ENCODE data around the gene PSMG4. TPM values are rescaled to one million over a fixed set of nuclear protein-coding genes. Genes with fewer than 3 reads are reported as not detected.

PSMG4 gene
- total and polyA plus RNA-seq, 8 donors, result 4.0 to 92.7 (median 27.4) TPM

GRCh38 chr6:3263096-3263495 is 4.3 kb downstream of the PSMG4 start:
- intact Hi-C loops (cut with DNase I; ENCODE audit: low total_unique reads), result no loop called here
- Histone ChIP-seq H3K4me1 (peaks cover 30 to 70% (median 47%) of the 10 kb centered on the region in 4 donors), H3K27ac (no peak overlapping the region), H3K36me3 (peaks cover 0 to 31% (median 20%) of the 10 kb centered on the region in 4 donors), H3K27me3 (no peaks in the 10 kb centered on the region), H3K9me3 (no peaks in the 10 kb centered on the region), H3K4me3 (no peak overlapping the region)
- DNase-seq, result no peak
- no peak for TF ChIP-seq EP300 (IDR thresholded peaks at IDR 0.05)
- TF ChIP-seq CTCF (IDR thresholded peaks at IDR 0.05), result no peak
- TF ChIP-seq POLR2A (IDR thresholded peaks at IDR 0.05), result no peak
- TF ChIP-seq POLR2AphosphoS5 (IDR thresholded peaks at IDR 0.05), result no peak
- WGBS, 5 donors, result 66 to 77% (median 73%) methylated on average over 6 of the region's 6 CpGs

GRCh38 chr6:3264356-3264755 is 5.6 kb downstream of the PSMG4 start:
- TF ChIP-seq POLR2AphosphoS5 (IDR thresholded peaks at IDR 0.05), result no peak
- no peak for DNase-seq
- no peaks in the 10 kb centered on the region for H3K27me3 ChIP-seq
- H3K36me3 ChIP-seq, result peaks cover 6 to 44% (median 33%) of the 10 kb centered on the region in 4 donors
- H3K4me1 ChIP-seq, result peaks cover 26 to 66% (median 44%) of the 10 kb centered on the region in 4 donors
- no peak overlapping the region for H3K27ac ChIP-seq
- intact Hi-C loops (cut with DNase I; ENCODE audit: low total_unique reads), result no loop called here
- 60 to 80% (median 66%) methylated on average over 3 of the region's 3 CpGs for WGBS, 5 donors
- H3K9me3 ChIP-seq, result no peaks in the 10 kb centered on the region
- no peak overlapping the region for H3K4me3 ChIP-seq

- H3K27ac ChIP-seq, result no peak overlapping the region
- no peaks in the 10 kb centered on the region for H3K27me3 ChIP-seq
- peaks cover 15 to 53% (median 32%) of the 10 kb centered on the region in 4 donors for H3K4me1 ChIP-seq
- H3K9me3 ChIP-seq, result no peaks in the 10 kb centered on the region
- intact Hi-C loops (cut with DNase I; ENCODE audit: low total_unique reads), result no loop called here
- no peak for DNase-seq
- WGBS, 5 donors, result 41 to 61% (median 56%) methylated on average over 9 of the region's 9 CpGs
- H3K36me3 ChIP-seq, result peaks cover 7 to 57% (median 46%) of the 10 kb centered on the region in 4 donors
- TF ChIP-seq EP300 (IDR thresholded peaks at IDR 0.05) (no peak), POLR2A (IDR thresholded peaks at IDR 0.05) (no peak), POLR2AphosphoS5 (IDR thresholded peaks at IDR 0.05) (no peak), CTCF (IDR thresholded peaks at IDR 0.05) (no peak)
- no peak overlapping the region for H3K4me3 ChIP-seq
These were observed 6.9 kb downstream of the PSMG4 start for GRCh38 chr6:3265671-3266070.

GRCh38 chr6:3266170-3266569 is 7.4 kb downstream of the PSMG4 start:
- H3K27ac ChIP-seq, result no peak overlapping the region
- intact Hi-C loops (cut with DNase I; ENCODE audit: low total_unique reads), result no loop called here
- TF ChIP-seq CTCF (IDR thresholded peaks at IDR 0.05) (no peak), EP300 (IDR thresholded peaks at IDR 0.05) (no peak), POLR2AphosphoS5 (IDR thresholded peaks at IDR 0.05) (no peak), POLR2A (IDR thresholded peaks at IDR 0.05) (no peak)

GRCh38 chr6:3267162-3267561 is 8.4 kb downstream of the PSMG4 start:
- no peak for DNase-seq
- intact Hi-C loops (cut with DNase I; ENCODE audit: low total_unique reads), result no loop called here
- TF ChIP-seq CTCF (IDR thresholded peaks at IDR 0.05), result no peak
- no peak for TF ChIP-seq POLR2A (IDR thresholded peaks at IDR 0.05)
- peaks cover 7 to 72% (median 61%) of the 10 kb centered on the region in 4 donors for H3K36me3 ChIP-seq
- no peak overlapping the region for H3K27ac ChIP-seq
- WGBS, 5 donors, result 65 to 75% (median 69%) methylated on average over 4 to 5 of the region's 5 CpGs
- H3K9me3 ChIP-seq, result no peaks in the 10 kb centered on the region
- peaks cover under 1 to 38% (median 18%) of the 10 kb centered on the region in 4 donors for H3K4me1 ChIP-seq
- no peaks in the 10 kb centered on the region for H3K27me3 ChIP-seq
- no peak overlapping the region for H3K4me3 ChIP-seq

More at GRCh38 chr6:3266170-3266569, 7.4 kb downstream of the PSMG4 start:
- DNase-seq, result no peak
- Histone ChIP-seq H3K9me3 (no peaks in the 10 kb centered on the region), H3K4me3 (no peak overlapping the region), H3K4me1 (peaks cover 10 to 48% (median 27%) of the 10 kb centered on the region in 4 donors), H3K36me3 (peaks cover 7 to 62% (median 51%) of the 10 kb centered on the region in 4 donors), H3K27me3 (no peaks in the 10 kb centered on the region)
- WGBS, 5 donors, result 51 to 66% (median 60%) methylated on average over 6 to 9 of the region's 9 CpGs

Measured in stomach (tissue), 9 donors.